T-helper 1 cell (primary cell): Measurements from ENCODE around the gene PLCH1.

Experiments
- DNase-seq, 5 donors: peaks; one replicate each; pipeline ENCODE4 v3.0.0-alpha.2; 2012 to 2020

The PLCH1 gene

DNA sequence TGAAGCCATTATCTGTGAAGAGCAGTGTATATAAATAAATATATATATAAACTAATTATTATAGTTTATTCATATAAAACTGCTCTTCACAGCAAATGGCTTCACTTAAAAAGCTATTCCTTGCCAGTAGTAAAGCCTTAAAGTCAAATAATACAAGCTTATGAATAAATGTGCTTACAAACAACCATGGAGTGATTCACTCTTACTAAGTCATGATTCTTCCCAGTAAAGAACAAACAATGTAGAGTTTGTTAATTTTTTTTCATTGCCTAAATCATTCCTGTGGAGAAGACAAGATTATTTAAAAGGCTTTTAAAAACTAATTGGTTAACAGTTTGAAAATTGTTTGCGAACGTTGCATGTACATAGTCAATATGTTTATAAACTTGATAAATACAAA lies 140.7 kb downstream of the PLCH1 start:
- DNase-seq: no peak

DNA sequence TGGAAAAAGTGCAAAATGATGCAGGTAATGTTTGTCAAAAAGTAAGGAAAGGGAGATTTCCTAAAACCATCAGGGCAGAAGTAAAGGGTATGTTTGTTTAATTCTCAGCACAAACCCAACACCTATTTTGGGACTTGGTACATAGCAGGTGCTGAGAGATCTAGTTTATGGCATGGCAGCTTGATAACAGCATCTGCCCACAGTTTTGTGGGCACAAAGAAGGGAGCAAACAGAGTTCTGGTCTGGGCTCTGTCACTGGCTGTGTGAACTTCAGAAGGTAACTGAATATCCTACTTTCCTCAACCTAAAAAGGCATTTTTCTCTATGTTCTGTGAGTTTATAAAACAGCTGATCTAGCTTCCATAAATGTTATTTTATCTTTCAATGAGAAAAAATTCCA lies 141.6 kb downstream of the PLCH1 start:
- DNase-seq: no peak

DNA sequence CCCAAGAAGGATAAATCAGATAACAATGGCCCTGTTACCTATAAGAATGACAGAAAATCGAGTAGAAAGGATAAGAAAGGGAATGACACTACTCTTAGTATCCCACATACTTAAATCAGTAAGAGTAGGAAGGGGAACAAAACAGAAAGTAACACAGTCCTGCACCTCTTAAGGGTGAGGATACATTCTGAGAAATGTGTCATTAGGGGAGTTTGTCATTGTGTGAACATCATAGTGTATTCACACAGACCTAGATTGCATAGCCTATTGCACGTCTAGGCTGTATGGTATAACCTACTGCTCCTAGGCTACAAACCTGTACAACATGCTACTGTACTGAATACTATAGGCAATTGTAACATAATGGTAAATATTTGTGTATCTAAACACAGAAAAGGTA lies 142.6 kb downstream of the PLCH1 start:
- no peak for DNase-seq

DNA sequence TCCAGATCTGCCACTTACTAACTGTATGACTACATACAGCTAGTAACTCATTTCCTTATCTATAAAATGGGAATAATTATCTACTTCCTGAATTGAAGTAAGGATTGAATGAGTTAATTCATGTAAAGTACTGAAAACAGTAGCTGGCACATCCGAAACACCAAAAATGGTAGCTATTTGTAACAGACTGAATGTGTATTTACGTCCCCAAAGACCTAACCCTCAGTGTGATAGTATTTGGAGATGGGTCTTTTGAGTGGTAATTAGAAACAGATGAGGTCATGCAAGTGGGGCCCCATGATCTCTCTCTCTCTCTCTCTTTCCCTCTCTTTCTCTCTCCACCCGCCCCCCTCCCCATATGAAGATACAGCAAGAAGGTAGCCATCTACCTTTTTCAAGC lies 146.2 kb downstream of the PLCH1 start:
- DNase-seq: no peak

GRCh38 chr3:155596615-155597014 lies 148.3 kb downstream of the PLCH1 start:
- DNase-seq: no peak

GRCh38 chr3:155595371-155595770 lies 149.5 kb downstream of the PLCH1 start:
- no peak for DNase-seq

DNA sequence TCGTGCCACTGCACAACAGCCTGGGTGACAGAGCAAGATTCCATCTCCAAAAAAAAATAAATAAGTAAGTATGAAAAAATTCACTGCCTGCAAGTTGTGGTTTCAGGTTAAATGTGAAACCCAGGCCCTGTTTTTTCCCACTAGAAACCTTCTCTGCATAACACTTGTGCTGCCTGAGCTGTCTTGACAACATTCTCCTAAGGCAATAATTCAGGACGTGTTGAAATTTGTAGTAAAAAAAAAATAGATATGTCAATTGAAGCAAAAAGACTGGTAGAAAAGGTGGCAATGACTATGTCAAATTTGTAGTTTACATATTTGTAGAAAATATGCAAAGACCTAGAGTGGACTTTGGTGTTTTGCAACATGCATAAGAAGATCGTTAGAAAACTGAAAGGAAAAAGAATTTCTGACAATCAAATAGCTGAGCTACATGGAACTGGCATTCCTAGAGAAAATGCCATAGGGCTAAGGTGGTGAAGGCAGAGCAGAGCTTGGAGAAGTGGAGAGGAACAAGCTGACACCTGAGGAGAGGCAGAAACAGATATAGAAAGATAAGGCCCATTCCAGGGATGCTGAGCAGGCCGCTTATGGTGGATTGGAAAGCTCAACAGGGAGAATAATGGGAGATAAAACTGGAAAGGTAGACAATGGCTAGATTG lies 150.2 kb downstream of the PLCH1 start:
- DNase-seq: no peak

- DNase-seq: no peak
Measured at GRCh38 chr3:155587581-155587980, 157.3 kb downstream of the PLCH1 start.

DNA sequence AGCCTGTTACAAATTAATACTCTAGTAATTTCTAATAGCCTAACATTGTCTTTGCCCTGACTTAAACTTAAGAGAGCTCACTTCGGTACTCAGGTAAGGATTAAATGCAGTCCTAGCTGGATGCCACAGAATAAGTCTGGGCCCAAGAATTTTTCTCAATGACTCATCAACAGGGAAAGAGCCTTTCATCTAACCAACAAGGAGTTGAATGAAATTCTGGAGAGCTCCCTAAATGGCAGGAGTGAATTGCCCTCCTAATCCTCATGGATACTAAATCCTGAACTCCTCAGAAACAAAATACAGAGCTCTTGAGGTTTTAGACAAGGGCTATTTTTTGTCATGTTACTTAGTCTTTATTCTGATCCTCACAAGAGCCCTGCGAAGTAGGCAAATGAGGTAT lies 159.5 kb downstream of the PLCH1 start:
- DNase-seq: no peak

DNA sequence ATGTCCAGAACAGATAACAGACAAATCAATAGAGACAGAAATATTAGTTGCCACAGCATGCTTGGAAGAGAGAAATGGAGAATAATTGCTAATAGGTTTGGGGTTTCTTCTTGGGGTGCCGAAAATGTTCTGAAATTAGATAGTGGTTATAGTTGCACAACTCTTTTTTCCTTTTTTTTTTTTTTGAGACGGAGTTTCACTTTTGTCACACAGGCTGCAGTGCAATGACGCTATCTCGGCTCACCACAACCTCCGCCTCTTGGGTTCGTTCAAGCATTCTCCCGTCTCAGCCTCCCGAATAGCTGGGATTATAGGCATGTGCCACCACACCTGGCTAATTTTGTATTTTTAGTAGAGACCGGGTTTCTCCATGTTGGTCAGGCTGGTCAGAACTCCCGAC lies 163.3 kb downstream of the PLCH1 start:
- peak in 1 of 5 donors; percentile 6 for DNase-seq

DNA sequence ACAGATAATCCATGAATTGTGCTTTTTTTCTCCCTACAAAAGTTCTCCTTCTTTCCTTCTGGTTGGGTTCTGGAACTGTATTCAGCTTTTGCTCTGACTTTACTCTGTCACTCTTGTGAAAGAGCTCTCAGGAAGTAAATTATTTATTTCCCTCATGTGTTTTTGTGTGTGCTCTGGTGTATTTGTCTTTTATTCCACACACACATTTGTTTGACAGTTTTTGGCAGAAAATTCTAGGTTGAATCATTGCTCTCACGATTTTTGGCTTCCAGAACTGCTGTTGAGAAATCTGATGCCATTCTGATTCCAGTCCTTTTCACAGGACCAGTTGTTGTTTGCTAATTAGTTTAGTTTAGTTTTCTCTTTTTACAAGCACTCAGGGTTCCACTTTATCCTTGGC lies 172.8 kb downstream of the PLCH1 start:
- no peak for DNase-seq

GRCh38 chr3:155568295-155568694 lies 176.6 kb downstream of the PLCH1 start:
- DNase-seq: no peak

DNA sequence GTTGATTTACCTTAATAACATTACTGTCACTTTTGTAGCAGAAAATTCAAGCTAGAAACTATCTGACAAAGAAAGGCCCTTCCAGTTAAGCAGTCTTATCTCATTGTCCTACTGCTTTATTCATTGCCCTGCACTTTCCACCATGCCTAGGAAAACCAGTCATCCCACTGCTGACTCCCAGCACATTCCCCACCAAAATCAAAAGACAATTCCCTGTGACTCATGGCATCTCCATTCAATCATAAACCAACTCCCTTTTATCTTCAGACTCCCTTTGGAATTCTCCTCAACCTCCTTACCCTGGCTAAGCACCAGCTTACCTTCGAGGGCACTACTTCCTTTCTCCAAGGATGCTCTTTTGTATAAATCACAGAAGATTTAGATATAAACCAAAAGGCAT lies 184.3 kb downstream of the PLCH1 start:
- DNase-seq: no peak

DNA sequence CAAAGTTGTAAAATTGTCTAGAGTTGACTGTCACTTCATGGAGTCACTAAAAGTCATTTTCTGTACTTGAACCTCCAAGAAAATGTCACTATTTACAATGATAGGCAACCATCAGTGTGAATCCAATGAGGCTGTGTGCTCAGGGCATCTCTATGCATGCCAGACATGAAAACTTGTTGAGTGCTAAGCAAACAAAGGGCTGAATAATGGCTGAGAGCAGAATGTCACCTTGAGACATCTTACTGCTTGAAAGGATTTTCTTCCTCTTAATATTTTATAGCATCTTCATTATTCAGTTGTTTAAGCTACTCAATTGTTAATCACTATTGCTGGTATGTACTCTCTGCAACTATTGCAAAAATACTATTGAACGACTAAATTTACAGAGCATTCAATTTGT lies 184.7 kb downstream of the PLCH1 start:
- no peak for DNase-seq

- DNase-seq: no peak
Measured at GRCh38 chr3:155556531-155556930, 188.3 kb downstream of the PLCH1 start.

DNA sequence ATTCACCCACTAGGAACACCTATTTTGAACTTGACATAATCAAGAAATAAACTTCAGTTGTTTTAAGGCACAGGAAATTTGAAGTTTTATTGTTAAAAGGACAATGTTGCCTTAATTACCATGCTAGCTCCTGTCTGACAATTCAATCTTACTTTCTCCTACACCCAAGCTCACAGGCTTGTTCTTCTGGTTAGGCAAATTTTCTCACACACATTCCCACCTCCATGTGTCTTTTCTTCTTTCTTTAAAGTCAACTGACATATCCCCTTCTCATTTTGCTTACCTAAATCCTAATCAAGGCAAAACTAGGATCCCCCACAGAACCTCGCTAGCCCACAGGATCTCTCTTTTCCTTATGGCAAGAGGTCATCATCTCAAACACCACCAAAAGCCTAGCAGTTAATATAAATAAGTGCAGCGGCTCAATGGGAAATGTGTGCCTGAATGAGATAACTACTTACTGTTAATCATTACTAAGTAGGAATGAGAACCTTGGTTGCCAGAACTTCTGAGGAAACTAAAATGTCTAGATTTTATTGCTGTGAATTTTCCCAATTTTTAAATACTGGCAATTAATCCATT lies 189.3 kb downstream of the PLCH1 start:
- no peak for DNase-seq

- DNase-seq: peak in 1 of 5 donors; percentile 55
Measured at GRCh38 chr3:155554777-155555451, 190.0 kb downstream of the PLCH1 start.

- DNase-seq: peak in 1 of 5 donors; percentile 67
Measured at GRCh38 chr3:155553780-155554179, 191.1 kb downstream of the PLCH1 start.

- no peak for DNase-seq
Measured at GRCh38 chr3:155553326-155553725, 191.5 kb downstream of the PLCH1 start.

DNA sequence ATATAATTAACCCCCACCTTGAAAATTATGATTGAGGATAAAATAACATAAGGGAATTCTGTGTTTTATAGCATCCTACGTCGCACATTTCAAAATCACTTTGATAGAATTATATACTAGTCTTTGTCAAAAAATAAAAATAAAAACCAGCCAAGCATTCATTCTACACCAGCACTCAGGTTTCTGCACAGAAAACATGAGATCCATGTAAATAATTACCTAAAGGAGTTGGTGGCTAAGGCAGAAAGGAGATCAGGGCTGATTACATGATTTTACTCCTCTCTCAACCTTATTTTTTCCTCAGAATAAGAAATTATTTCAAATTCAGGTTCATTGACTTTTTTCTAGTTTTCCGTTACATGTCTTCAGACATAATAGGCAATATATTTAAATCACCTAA lies 194.5 kb downstream of the PLCH1 start:
- DNase-seq: no peak

DNA sequence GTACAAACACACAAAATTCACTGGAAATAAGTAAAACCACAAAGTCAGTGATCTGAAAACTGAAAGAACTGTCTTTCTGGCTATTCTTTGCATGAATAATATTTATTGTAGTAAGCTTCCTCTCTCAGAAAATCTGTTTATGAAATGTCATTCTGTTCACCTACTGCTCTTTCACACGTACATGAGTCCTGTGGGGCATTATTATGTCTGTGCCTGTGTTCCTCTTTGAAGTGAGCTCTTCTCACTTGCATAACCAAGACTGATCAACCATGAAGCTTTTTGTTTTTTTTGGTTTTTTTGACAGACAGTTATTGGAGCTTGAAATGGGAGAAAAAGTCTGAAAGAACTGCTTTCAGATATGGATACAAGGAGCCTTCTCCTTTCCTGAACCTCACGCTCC lies 195.8 kb downstream of the PLCH1 start:
- DNase-seq: no peak

- DNase-seq: no peak
Measured at GRCh38 chr3:155548195-155548594, 196.7 kb downstream of the PLCH1 start.

DNA sequence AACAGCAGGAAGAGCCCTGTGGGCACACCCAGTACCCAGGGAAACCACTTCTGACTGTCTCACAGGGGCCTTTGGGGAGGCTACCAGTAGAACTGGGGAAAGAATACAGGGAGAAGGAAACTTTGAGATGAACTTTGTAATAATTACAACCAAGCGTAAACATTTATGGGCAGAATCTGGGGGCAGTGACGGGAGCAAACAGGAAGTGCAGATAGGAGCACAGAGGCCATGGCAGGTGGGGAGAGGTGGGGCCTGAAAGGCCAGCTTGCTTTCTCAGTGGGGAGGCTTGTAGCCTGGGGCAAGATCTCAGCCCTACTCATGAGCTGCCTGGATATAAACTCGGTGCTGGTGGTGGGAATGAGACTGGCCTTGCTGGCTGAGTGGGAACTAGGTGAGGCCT lies 209.8 kb downstream of the PLCH1 start:
- DNase-seq: no peak

GRCh38 chr3:155528579-155528978 lies 216.3 kb downstream of the PLCH1 start:
- DNase-seq: no peak
